Measurements from ENCODE around the gene SPRYD3.

DNA sequence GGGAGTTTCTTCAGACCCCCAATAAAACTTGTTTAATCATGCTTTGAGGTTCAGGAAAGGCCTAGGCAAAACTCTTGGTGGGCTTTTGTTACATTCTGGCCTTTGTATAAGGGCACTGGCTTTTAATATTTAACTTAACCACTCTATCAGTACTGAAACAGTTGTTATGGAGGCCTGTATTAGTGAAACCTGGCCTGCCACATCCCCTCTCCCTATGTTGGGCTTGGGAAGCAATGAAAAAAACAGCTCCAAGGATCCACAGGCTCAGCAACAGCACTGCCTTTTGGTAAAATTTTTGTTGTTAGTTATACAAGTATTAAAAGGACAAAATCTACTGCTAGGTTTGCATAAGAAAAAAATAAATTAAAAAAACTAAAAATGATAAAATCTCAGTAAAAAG is 34.8 kb upstream of the SPRYD3 start:
- TF ChIP-seq POLR2A (IDR thresholded peaks at IDR 0.05; ENCODE audit: low read depth) (no peak), POLR2AphosphoS5 (IDR thresholded peaks at IDR 0.05) (no peak), EP300 (IDR thresholded peaks at IDR 0.05) (no peak)
- TF ChIP-seq, protein P1, sequence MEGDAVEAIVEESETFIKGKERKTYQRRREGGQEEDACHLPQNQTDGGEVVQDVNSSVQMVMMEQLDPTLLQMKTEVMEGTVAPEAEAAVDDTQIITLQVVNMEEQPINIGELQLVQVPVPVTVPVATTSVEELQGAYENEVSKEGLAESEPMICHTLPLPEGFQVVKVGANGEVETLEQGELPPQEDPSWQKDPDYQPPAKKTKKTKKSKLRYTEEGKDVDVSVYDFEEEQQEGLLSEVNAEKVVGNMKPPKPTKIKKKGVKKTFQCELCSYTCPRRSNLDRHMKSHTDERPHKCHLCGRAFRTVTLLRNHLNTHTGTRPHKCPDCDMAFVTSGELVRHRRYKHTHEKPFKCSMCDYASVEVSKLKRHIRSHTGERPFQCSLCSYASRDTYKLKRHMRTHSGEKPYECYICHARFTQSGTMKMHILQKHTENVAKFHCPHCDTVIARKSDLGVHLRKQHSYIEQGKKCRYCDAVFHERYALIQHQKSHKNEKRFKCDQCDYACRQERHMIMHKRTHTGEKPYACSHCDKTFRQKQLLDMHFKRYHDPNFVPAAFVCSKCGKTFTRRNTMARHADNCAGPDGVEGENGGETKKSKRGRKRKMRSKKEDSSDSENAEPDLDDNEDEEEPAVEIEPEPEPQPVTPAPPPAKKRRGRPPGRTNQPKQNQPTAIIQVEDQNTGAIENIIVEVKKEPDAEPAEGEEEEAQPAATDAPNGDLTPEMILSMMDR (IDR thresholded peaks at IDR 0.05): no peak

All from esophagus muscularis mucosa (tissue), 4 donors.